ENCODE results near the gene NKTR. TPM values are rescaled to one million over a fixed set of nuclear protein-coding genes. Genes with fewer than 3 reads are reported as not detected.

Gene NKTR
- total and polyA plus RNA-seq, 2 of the 13 experiments (the other 11 are each of a cell fraction or from before 2014, with no cell fraction given) = 41.3 to 59.6 TPM

DNA sequence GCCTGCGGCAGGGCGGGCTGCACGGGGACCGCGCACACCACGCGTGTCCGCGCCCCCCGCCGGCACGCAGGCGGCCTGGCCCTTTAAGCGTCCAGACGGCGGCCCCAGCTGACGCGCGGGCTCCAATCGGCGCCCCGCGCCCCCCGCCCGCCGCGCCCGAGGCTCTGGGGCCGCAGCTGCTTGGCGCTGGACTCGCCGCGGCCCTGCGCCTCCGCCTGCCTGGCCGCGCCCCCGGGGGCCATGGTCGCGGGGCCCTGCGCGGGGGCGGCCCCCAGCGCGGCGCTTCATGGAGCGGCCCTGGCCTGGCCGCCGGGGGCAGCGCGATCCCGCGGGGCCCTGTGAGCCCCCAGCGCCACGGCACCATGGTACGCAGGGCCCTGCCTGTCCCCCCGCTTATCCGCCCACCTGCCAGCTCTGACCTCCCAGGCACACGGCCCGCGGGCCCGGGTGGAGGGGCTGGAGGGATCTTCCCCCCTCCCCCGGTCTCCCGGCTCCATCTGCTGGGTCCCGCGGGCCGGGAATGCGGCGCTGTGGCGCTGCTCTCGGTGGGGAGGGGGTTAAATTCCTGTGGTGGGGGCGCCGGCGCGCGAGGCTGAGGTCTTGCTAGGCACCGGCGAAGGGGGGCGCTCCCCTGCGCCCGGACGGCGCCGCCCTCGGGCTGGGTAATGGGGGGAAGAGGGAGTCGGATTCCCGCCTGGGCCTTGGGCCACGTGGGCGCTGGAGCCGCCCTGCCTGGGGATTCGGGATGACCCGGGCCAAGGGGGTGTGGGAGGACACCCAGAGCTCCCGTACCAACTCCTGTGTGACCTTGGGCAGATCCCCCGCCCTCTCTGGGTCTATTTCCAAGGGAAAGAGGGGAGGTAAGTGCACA lies 54.1 kb downstream of the NKTR start (continued):
- TF ChIP-seq, protein P1, sequence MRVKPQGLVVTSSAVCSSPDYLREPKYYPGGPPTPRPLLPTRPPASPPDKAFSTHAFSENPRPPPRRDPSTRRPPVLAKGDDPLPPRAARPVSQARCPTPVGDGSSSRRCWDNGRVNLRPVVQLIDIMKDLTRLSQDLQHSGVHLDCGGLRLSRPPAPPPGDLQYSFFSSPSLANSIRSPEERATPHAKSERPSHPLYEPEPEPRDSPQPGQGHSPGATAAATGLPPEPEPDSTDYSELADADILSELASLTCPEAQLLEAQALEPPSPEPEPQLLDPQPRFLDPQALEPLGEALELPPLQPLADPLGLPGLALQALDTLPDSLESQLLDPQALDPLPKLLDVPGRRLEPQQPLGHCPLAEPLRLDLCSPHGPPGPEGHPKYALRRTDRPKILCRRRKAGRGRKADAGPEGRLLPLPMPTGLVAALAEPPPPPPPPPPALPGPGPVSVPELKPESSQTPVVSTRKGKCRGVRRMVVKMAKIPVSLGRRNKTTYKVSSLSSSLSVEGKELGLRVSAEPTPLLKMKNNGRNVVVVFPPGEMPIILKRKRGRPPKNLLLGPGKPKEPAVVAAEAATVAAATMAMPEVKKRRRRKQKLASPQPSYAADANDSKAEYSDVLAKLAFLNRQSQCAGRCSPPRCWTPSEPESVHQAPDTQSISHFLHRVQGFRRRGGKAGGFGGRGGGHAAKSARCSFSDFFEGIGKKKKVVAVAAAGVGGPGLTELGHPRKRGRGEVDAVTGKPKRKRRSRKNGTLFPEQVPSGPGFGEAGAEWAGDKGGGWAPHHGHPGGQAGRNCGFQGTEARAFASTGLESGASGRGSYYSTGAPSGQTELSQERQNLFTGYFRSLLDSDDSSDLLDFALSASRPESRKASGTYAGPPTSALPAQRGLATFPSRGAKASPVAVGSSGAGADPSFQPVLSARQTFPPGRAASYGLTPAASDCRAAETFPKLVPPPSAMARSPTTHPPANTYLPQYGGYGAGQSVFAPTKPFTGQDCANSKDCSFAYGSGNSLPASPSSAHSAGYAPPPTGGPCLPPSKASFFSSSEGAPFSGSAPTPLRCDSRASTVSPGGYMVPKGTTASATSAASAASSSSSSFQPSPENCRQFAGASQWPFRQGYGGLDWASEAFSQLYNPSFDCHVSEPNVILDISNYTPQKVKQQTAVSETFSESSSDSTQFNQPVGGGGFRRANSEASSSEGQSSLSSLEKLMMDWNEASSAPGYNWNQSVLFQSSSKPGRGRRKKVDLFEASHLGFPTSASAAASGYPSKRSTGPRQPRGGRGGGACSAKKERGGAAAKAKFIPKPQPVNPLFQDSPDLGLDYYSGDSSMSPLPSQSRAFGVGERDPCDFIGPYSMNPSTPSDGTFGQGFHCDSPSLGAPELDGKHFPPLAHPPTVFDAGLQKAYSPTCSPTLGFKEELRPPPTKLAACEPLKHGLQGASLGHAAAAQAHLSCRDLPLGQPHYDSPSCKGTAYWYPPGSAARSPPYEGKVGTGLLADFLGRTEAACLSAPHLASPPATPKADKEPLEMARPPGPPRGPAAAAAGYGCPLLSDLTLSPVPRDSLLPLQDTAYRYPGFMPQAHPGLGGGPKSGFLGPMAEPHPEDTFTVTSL (CRISPR knock-in tag; IDR thresholded peaks at IDR 0.05; ENCODE audit: borderline replicate concordance) = no peak
- TF ChIP-seq, protein P2, sequence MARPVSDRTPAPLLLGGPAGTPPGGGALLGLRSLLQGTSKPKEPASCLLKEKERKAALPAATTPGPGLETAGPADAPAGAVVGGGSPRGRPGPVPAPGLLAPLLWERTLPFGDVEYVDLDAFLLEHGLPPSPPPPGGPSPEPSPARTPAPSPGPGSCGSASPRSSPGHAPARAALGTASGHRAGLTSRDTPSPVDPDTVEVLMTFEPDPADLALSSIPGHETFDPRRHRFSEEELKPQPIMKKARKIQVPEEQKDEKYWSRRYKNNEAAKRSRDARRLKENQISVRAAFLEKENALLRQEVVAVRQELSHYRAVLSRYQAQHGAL (CRISPR knock-in tag; IDR thresholded peaks at IDR 0.05; ENCODE audit: not compliant biosample characterization) = no peak
- TF ChIP-seq HNRNPUL1 (IDR thresholded peaks at IDR 0.05; ENCODE audit: low read depth, low read length) (no peak), ZNF431 (CRISPR knock-in tag; IDR thresholded peaks at IDR 0.05; ENCODE audit: borderline replicate concordance, low read depth) (no peak), NR2C2 (CRISPR knock-in tag; IDR thresholded peaks at IDR 0.05; ENCODE audit: borderline replicate concordance) (peak; percentile 34), HOXA7 (CRISPR knock-in tag; IDR thresholded peaks at IDR 0.05) (no peak), MIER2 (CRISPR knock-in tag; IDR thresholded peaks at IDR 0.05) (no peak), CENPX (CRISPR knock-in tag; IDR thresholded peaks at IDR 0.05) (no peak), NFYB (CRISPR knock-in tag; IDR thresholded peaks at IDR 0.05) (no peak), ZNF7 (CRISPR knock-in tag; IDR thresholded peaks at IDR 0.05) (no peak), ZNF329 (CRISPR knock-in tag; IDR thresholded peaks at IDR 0.05; ENCODE audit: low read depth) (0 out of 2 replicates have a peak, but pooled peaks have one; percentile 34), MLLT10 (CRISPR knock-in tag; IDR thresholded peaks at IDR 0.05) (no peak), TCF7 (IDR thresholded peaks at IDR 0.05; ENCODE audit: low read depth) (no peak), HNRNPLL (IDR thresholded peaks at IDR 0.05; ENCODE audit: low read depth, low read length, poor library complexity, severe bottlenecking) (peak; percentile 30), JARID2 (CRISPR knock-in tag; IDR thresholded peaks at IDR 0.05; ENCODE audit: insufficient replicate concordance) (no peak), ZSCAN31 (CRISPR knock-in tag; IDR thresholded peaks at IDR 0.05; ENCODE audit: low read depth) (no peak), SMC3 (IDR thresholded peaks at IDR 0.05; ENCODE audit: low read length) (no peak), AGO1 (IDR thresholded peaks at IDR 0.05; ENCODE audit: low read depth, low read length, poor library complexity, severe bottlenecking) (peak; percentile 40), ZFX (CRISPR knock-in tag; IDR thresholded peaks at IDR 0.05; ENCODE audit: low read depth) (peak; percentile 64)
- TF ChIP-seq, protein P3, sequence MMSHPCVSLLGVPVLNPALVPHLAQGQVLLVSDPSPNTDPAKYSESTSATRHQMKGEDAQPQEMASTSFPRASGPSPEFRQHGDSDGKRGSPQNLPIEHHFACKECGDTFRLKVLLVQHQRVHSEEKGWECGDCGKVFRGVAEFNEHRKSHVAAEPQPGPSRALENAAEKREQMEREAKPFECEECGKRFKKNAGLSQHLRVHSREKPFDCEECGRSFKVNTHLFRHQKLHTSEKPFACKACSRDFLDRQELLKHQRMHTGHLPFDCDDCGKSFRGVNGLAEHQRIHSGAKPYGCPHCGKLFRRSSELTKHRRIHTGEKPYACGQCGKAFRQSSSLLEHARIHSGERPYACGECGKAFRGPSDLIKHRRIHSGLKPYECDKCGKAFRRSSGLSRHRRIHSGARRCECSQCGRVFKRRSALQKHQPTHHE (CRISPR knock-in tag; IDR thresholded peaks at IDR 0.05; ENCODE audit: borderline replicate concordance) = no peak
